Left renal cortex interstitium (tissue), 4 donors: Measurements from ENCODE around the gene TCP1. TPM values are rescaled to one million over a fixed set of nuclear protein-coding genes. Genes with fewer than 3 reads are reported as not detected.
"Not testable (repeated sequence)": the region's sequence is repeated elsewhere in the genome, so short reads cannot be mapped to it uniquely, and the experiment has no call there.

Source experiments
- DNase-seq, 4 donors: peaks; one replicate each; pipeline ENCODE4 v3.0.0-alpha.2; 2013; ENCODE audit warnings: low read depth in 4 of 4, low spot score in 2 of 4, missing footprints in 1 of 4
- polyA plus RNA-seq, 4 donors: library from polyadenylated mRNA; unstranded; fragments of 120-200 nt; gene quantifications; one replicate each; pipeline ENCODE4 v1.2.1, GENCODE V29; 2013; ENCODE audit not compliant: insufficient read length in 4 of 4

TCP1 gene
- polyA plus RNA-seq = 100 to 1,000 TPM; 231 to 294 (median 252) TPM

DNA sequence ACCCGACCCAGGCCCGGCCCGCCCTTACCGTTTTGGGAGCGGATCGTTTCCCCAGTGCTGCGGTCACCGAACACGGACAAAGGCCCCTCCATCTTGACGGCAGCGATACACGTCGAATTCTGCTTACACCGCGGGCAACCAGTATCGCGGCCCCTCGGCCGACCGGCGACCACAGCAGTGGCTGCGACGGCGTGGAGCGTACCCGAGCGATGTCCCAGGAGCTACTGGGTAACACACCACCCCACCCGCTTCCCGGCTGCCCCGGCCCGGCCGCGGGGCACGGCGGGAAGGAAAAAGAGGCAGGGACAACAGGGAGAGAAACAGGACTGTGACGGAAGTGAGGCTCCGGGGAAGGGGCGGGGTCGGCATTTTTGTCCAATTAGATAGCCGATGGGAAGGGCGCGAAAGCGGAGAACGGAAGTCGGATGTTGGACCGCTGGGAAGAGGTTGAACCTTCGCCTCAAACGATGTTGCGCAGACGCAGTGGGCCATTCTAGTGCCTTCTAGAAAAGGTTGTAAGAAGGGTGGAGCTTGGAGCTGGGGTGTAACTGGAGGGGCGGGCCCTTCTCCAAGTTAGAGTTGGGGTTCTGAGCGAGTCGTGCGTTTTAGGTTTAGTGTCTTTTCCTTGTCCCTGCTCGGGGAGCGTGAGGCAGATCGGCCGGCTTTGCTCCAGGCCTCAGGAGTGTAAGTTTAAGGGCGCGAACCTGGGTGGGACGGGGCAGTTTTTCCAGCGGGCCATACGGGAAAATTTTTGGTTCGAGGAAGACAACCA lies at the start of gene TCP1:
TSS of gene TCP1 (minus strand) at position 226 of the 772 bp plus-strand sequence. CDS start at position 92, 134 bp downstream.
- DNase-seq = peak; percentile 98 to 100 (median 98)

DNA sequence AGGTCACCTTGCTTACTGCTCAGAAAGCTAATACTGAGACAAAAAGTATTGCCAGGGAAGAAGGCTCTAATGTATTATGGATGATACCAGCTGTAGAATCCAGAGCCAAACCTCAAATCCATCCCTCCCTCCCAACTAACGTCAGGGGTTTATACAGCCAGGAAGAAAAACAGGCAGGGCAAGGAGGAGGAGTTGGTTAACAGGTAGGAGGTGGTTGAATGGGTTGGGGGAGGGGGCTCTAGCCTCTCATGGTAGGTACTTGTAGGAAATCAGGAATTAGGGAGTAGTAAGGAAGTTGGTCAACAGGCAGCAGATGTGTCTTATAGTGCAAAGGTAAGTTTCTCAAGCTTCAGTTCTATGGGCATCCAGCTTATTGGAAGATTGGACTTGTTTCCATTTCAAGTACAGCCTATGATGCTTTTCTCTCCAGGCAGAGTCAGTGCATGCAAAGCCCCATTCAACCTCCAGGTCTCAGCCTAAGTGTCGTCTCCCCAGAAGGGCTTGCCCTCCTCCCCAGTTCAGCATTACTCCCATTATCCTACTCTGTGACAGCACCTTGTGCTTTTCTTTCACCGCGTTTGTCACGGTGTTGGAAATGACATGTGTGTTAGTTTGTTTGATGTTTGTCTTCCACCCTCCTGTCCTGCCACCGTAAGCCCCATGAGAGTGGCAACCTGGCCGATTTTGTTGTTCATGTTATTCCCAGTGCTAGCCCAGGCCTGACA lies 48.8 kb upstream of the TCP1 start:
- DNase-seq = no peak

DNA sequence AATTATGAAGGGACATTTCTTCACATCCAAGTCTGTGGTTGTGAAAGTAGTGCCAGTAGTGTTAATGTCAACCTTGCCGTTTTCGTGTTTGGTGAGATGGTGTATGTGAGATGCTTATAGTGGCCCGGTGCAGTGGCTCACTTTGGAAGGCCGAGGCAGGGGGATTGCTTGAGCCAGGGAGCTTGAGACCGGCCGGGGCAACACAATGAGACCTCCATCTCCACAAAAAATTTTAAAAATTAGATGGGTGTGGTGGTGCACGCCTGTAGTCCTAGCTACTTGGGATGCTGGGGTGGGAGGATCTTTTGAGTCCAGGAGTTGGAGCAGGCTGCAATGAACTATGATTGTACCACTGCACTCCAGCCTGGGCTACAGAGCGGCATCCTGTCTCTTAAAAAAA lies 48.1 kb upstream of the TCP1 start:
- DNase-seq = no peak

DNA sequence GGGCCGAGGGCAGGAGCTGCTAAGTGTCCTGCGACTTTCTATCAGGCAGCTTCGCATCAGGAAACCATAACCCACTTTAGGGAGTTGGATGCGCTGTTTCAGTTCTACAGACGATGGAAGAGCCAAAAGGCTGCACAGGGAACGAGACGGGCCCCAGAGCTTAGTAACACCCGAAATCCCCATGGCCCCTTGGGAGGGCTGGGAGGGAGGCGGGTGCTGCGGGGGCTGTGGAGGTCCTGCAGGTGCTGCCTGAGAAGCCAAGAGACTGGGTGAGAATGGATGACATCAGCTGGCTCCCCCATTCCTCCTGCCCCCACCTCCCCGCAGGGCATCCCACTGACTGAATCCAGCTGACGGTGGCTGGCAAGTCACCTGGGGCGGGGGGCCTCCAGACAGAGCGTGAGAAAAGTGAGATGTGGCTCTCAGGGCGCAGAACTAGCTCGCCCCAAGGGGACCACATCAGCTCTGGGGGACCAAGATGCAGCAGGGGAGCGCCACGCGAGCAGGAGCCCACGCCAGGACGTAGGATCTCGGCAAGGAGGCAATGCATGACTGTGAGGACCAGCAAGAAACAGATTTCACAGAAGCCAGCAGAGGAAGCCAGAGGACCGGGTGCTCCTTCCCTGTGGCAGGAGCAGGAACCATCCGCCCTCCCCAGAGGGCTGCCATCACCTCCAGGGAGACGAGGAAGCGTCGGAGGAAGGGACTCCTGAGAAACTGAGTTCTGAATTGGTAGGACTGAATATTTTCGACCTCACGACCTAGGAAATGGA lies 47.5 kb upstream of the TCP1 start:
- DNase-seq = no peak

DNA sequence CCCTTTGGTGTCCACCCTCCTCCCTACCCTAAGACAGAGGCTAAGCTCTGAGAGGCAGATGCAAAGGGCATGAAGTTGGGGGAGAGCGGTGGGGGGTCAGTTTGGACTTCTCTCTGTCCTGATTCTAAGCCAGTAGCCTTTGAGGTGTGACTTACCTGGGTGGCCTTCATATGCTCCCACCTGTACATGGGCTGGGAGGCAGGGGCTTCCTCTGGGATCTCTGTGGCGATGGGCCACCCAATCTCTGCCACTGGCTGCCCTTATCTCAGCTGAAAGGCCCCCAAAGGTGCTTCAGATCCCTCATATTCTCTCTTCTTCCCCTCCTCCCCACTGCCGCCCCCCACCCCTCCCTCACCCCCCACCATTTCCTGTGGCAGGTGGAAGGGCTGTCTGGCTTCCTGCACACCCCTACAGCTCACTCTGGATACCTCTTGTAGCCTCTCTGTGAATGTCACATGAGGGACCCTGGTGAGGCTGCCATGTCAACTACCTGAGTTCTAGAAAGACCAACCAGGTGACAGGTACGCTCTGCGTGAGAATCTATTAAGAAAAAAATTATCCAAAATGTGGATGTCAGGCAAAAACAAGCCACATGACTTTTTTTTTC lies 44.7 kb upstream of the TCP1 start:
- no peak for DNase-seq

DNA sequence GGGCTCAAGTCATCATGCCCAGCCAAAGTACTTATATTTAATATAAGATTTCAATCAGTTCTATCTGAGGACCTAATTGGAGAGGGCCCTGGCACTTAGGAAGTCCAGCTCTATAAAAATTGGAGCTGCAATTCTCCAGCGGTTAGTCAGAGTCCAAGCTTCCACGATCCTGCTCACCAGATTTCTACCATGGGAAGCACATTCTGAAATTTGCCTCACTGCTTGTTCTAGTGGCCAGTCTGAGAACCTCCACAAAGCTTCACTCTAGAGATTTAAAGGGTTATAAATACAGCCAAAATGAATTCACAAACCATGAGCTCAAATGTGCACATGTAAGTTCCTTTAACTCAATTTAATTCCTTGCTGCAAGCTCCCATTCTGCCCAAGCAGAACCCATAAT lies 44.2 kb upstream of the TCP1 start:
- no peak for DNase-seq

DNA sequence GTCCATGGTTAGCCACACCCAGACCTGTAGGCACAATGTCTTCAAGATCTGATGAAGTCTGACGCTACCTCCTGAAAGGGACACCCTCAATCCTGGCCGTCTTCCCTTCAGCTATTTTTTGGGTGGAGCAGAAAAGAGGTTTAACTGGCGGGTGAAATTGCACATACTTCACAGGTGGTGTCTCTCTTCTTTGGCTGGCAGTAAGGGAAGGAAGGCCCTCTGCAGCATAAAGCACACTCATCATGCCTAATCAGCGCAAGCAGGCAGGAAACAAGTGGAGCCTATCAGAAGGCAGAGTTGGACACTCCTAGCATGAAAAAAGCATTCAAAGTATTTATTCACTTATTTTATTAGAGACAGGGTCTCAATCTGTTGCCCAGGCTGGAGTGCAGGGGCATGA lies 43.5 kb upstream of the TCP1 start:
- no peak for DNase-seq

DNA sequence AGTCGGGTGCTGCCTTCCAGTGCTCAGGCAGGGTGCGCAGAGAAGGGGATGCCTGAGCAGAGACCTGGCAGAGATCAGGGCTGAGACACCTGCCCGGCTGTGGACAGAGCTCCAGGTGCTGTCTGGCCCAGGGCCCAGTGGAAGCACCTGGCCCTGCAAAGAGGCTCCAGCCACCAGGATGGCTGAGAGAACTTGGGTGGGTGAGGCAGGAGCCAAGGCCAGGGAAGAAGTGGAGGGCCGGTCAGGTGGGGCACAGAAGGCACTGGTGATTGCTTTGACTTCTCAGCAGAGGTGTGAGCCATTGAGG lies 41.9 kb upstream of the TCP1 start:
- no peak for DNase-seq

DNA sequence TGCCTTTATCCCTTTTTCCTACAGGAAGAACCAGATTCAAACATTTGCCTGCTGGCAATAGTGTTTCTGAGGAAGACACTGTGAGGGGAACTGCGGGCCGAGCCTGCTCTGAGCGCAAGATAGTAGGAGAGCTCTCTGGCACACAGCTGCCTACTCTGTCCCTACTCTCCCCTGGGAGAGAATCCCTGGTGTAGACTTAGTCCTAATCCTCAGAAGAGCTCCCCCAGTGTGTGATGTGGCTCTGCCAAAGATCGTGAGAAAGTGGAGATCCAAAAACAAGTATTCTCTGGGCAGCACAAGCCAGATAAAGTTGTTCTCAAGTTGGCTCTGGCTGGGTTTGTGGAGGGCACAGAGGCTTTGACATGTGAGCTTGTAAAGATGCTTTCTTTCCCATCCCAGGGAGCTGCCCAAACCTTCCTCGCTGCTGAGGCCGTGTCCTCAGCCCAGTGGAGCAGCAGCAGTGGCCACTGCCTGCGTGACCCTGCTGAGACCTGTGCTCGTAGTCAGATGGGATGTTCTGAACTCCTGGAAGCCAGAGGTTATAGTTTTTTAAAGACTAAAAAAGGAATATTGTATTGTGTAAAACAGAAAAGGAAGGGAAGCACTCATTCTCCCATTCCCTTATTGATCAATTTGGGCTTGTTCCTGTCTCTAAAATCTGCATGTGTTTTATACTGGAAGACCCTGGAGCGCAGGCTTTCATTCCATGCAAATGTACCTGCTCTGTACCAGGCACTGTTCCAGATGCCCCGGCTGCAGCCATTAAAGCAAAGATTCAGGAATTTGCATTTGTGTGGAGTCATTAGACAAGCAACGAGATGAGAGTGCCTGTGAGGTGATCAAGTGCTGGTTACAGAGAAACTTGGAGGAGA lies 41.3 kb upstream of the TCP1 start:
- DNase-seq = no peak

DNA sequence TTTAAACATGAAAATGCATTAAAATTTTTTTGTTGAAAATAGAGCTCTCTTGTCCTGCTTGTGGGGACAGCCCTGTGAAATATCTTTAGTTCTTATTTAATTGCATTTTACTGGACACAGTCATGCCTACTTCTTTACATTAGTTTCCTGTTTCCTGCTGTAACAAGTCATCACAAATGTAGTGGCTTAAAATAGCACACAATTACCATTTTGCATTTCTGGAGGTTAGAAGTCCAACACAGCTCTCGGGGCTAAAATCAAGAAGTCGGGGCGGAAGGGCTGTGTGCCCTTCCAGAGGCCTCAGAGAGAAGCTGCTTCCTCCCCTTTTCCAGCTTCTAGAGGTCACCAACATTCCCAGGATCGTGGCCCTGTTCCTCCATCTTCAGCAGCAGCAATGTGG lies 40.1 kb upstream of the TCP1 start:
- DNase-seq = no peak

DNA sequence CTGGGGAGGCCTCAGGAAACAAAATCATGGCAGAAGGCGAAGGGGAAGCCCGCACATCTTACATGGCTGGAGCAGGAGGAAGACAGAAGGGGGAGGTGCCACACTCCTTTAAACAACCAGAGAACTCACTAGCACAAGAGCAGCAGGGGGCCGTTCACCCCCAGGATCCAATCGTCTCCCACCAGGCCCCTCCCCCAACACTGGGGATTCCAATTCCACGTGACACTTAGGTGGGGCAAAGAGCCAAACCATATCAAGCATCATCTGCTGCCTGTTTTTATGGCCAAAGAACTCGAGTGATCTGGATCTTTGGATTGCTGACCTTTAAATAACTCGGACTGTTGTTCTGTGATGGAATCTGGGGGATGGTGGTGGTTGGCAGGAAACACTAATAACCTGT lies 38.7 kb upstream of the TCP1 start:
- DNase-seq = no peak

DNA sequence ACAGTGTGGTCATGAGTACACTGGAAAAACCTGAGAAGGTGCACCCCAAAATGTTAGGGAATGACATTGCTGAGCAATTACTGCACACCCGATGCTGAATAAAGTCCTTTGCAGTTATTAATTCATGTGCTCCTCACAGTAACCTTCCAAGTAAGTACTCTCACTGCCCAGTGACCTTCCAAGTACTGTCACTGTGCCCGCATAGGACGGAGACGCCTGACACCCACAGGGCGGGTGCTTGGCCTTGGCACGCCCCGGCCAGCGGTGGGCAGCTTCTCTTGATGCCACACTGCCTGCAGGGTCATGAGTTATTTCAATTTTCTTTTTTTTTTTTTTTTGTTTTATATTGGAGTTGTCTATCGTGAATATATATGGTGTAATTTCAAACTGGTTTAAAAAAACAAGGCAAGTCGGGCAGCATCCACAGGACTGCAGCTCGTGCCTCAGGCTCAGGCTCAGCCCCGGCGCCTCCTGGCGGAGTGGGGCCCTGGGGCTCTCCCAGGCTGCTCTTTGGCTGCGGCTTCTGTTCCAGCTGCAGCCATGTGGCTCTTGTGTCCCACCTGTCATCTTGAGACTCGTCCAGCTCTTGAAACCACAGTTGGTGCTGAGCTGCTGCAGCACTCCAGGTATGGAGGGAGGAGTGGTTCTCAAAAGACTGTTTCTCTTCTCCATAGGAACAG lies 37.7 kb upstream of the TCP1 start:
- no peak for DNase-seq

DNA sequence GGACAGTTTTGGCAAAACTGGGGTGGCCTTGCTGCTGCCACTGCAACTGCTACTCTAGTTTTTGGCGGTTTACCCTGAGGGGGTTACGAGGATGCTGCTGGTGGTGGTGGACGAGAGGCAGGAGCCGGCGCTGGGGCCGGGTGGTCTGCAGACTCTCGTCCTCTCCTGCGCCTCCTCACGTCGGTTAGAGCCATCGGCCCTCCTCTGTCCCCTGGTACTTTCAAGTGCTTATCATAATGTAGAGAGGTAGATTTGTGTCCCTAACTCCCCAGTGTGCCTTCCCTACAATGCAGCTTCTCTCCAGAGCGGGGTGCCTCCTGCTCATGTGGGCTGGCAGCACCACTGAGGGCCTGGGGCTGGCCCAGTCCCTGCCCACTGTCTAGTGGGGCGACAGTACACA lies 36.6 kb upstream of the TCP1 start:
- no peak for DNase-seq

DNA sequence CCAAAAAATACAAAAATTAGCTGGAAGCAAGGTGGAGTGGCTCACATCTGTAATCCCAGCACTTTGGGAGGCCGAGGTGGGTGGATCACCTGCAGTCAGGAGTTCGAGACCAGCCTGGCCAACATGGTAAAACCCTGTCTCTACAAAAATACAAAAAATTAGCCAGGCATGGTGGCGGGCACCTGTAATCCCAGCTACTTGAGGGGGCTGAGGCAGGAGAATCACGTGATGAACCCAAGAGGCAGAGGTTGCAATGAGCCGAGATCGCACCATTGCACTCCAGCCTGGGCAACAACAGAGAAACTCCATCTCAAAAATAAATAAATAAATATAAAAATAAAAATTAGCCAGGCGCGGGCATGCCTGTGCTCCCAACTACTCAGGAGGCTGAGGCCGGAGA lies 35.3 kb upstream of the TCP1 start:
- DNase-seq = not testable (repeated sequence)

DNA sequence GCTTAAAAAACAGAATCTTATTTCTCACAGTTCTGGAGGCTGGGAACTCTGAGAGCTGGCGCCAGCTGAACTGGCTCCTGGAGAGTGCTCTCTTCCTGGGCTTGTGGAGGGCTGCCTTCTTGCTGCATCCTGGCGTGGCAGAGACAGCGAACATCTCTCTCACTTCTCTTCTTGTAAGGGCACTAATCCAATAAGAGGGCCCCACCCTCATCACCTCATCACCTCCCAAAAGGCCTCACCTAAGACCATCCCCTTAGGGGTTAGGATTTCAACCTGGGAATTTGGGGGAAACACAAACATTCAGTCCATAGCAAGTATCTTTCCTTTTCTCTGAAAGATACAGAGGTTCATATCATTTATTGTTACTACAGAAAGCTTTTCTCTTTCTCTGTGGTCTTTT lies 34.6 kb upstream of the TCP1 start:
- no peak for DNase-seq

DNA sequence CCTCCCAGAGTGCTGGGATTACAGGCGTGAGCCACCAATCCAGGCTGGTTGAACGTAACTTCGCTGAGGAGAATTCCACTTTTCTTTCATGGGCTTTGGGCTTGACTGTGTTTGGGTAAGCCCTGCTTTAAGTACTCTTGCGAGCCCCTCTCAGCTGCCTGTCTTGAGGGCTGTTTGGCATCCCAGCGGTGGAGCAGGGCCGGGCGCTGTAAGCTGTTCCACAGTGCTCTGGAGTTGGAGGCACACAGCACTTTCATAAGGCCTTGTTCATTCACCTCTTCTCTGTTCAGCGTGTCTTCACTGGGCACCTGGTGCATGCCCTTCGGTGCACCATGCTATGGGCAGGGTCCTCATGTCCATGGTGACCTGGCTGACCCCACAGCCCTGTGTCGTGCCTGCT lies 32.3 kb upstream of the TCP1 start:
- no peak for DNase-seq

DNA sequence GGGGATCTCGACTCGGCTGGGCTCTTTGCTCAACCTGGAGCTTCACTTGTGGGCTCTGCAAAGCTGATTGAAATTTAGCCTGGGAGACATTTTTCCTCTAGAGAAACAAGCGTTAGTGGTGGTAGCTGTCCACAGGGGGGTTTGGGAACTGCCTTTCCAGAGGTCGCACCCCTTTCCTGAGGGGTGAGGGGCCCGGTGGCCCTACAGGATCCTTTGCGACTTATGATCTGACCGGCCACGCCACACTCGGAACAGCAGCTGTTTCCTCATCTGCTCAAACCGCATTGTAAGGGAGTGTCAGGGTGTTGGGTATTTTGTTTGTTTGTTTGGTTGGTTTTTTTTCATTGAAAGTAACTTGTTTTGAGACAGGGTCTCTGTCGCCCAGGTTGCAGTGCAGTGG lies 31.7 kb upstream of the TCP1 start:
- no peak for DNase-seq

DNA sequence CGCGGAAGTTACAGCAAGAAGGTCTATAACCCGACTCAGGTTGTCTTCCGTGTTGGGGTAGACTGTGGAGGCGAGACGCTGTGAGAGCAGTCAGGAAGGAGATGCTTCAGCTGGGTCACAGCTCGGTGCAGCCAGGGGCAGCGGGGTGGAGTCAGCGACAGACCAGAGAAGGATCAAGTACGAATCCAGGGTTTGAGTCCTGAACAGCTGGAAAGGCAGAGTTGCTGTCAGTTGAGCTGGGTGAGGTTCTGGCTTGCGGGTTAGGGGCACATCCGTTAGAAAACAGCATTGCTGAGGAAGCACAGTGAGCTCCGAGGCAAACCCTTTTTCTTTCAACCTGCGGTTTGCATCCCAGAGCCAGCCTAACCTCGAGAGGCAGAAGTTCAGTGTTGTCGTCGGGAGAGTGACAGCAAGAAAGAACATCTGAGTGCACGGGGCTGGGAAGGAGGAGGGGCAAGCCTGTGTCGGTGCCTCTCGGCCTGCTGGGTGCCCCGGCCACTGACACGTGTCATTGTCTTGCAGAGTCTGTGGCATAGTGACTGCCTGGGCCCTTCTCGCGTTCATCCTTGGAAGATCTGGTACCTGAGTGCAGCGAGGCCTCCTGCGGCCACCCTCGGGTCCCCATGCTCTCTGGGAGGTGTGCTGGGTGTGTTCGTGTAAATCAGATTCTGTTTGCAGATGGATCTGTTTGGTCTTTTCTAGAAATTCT lies 30.7 kb upstream of the TCP1 start:
- no peak for DNase-seq

DNA sequence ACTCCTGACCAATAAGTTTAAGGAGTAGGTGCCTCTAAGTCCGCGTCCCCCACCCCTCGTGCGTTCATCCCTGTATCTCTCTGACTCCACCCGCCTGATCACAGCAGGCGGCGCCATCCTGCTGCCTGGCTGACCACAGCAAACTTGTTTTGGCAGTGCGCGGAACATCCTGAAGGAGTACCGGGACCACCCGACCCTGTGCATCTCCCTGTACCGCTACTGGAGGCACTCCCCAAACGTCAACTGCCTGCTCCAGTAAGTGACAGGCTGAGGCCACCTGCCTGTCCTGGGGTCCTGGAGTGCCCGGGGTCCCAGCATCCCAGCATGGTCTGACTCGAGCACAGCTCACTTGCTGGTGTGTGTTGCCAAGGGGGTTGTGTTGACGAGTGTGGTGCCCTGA lies 29.7 kb upstream of the TCP1 start:
- DNase-seq = no peak
